Calu3 (cell line): ENCODE results near the gene OR2V1. TPM values are rescaled to one million over a fixed set of nuclear protein-coding genes. Genes with fewer than 3 reads are reported as not detected.

ENCODE experiments used
- BruUV-seq: library from RNA; stranded (reverse); fragments of 400-500 nt; replicated peaks from 2 replicates; lab custom pipeline; 2021; lab: Mats Ljungman, UMichigan
- CTCF ChIA-PET: fragments of 300-600 bp; sonication (Branson Sonifier 250); formaldehyde crosslinking; loops from one replicate; lab custom pipeline; 2022; ENCODE audit warnings: antibody characterized with exemption; lab: Charles Lee
- DNase-seq: peaks from one replicate; pipeline ENCODE4 v3.0.0; 2022
- H3K27ac Mint-ChIP-seq: one replicate; pipeline ENCODE4 v1.8.0; 2022; ENCODE audit warnings: mixed read lengths; ENCODE audit not compliant: unreplicated experiment
- H3K27me3 Mint-ChIP-seq: one replicate; pipeline ENCODE4 v1.8.0; 2022; ENCODE audit warnings: mixed read lengths; ENCODE audit not compliant: unreplicated experiment
- H3K36me3 Mint-ChIP-seq: one replicate; pipeline ENCODE4 v1.8.0; 2022; ENCODE audit warnings: mild to moderate bottlenecking, moderate library complexity, mixed read lengths; ENCODE audit not compliant: insufficient read depth, unreplicated experiment
- H3K4me1 Mint-ChIP-seq: one replicate; pipeline ENCODE4 v1.8.0; 2022; ENCODE audit warnings: mild to moderate bottlenecking, low read depth, mixed read lengths; ENCODE audit not compliant: unreplicated experiment
- H3K4me3 Mint-ChIP-seq: one replicate; pipeline ENCODE4 v1.8.0; 2022; ENCODE audit warnings: mild to moderate bottlenecking, low read depth, moderate library complexity, mixed read lengths; ENCODE audit not compliant: unreplicated experiment
- H3K9me3 Mint-ChIP-seq: one replicate; pipeline ENCODE4 v1.8.0; 2022; ENCODE audit warnings: low read depth, mixed read lengths; ENCODE audit not compliant: unreplicated experiment
- intact Hi-C: fragments of 100-400 bp; cut with micrococcal nuclease; formaldehyde crosslinking; loops from one replicate; pipeline ENCODE4 v1.10.0; 2022; ENCODE audit not compliant: unreplicated experiment
- total RNA-seq: library from RNA; stranded (reverse); gene quantifications from 2 replicates; pipeline ENCODE4 v1.2.3, GENCODE V29; 2022
- TF ChIP-seq, protein P1 (sequence below): fragments of 200-600 bp; IDR thresholded peaks from one replicate; pipeline ENCODE4 v1.8.0; 2022; ENCODE audit warnings: antibody characterized with exemption; ENCODE audit not compliant: unreplicated experiment

The OR2V1 gene
- total RNA-seq, 1 experiment from 2014 or later, result not detected

DNA sequence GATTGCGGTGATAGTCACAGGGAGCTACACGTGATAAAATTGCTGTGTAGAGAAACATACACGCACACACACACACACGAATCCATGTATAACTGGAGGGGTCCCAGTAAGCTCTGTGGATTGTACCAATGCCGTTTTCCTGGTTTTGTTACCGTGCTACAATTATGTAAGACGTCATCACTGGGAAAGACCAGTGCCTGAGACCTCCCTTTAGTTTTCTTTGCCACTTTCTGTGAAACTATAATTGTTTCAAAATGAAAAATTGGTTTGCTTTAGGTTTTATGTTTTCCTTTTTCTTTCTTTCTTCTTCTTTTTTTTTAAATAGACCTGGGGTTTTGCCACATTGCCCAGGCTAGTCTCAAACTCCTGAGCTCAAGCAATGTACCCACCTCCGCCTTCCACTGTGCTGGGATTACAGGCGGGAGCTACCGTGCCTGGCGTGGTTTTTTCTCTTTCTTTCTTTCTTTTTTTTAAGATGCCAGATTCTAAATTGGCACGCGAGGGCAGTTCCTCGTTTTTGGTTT is 37.7 kb upstream of the OR2V1 start:
- Mint-ChIP-seq H3K36me3 (peaks cover 29% of the 10 kb centered on the region), H3K27ac (no peak overlapping the region), H3K9me3 (no peaks in the 10 kb centered on the region), H3K4me3 (peak overlapping the region; percentile 68), H3K27me3 (peaks cover 50% of the 10 kb centered on the region), H3K4me1 (peaks cover 51% of the 10 kb centered on the region)
- no peak for DNase-seq
- CTCF ChIA-PET, result interaction anchor here (1.2 kb wide), 1 partner anchor 16 kb away, joined by 3 read pairs; no protein-coding TSS in a partner anchor
- TF ChIP-seq, protein P1, sequence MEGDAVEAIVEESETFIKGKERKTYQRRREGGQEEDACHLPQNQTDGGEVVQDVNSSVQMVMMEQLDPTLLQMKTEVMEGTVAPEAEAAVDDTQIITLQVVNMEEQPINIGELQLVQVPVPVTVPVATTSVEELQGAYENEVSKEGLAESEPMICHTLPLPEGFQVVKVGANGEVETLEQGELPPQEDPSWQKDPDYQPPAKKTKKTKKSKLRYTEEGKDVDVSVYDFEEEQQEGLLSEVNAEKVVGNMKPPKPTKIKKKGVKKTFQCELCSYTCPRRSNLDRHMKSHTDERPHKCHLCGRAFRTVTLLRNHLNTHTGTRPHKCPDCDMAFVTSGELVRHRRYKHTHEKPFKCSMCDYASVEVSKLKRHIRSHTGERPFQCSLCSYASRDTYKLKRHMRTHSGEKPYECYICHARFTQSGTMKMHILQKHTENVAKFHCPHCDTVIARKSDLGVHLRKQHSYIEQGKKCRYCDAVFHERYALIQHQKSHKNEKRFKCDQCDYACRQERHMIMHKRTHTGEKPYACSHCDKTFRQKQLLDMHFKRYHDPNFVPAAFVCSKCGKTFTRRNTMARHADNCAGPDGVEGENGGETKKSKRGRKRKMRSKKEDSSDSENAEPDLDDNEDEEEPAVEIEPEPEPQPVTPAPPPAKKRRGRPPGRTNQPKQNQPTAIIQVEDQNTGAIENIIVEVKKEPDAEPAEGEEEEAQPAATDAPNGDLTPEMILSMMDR, result no peak
- BruUV-seq, result no TSS peak
- intact Hi-C loops, result no loop called here

DNA sequence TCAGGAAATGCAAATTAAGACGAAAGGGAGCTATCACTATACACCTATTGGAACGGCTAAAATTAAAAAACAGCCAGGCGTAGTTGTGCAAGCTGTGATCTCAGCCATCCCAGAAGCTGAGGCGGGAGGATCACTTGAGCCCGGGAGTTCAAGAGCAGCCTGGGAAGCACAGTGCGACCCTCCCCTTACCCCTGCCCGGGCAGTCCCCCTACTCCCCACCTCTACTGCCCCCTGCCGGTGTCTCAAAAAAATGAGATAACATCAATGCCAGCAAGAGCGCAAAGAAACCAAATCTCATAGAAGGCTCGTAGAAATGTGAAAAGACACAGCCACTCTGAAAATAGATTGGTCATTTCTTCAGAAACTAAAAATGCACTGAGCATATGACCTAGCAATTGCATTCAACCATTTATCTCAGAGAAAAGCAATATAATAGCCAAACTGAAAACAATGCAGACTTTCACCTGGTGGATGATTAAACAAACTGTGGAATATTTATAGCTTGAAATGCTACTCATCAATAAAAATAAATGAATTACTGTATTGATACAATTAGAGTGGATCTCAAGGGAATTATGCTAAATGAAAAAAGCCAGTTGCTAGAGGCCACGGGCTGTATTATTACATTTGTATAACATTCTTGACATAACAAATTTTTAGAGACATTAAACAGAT is 37.0 kb upstream of the OR2V1 start:
- intact Hi-C loops, result no loop called here
- no peak overlapping the region for H3K4me3 Mint-ChIP-seq
- H3K27ac Mint-ChIP-seq, result no peak overlapping the region
- H3K9me3 Mint-ChIP-seq, result no peaks in the 10 kb centered on the region
- DNase-seq, result peak; percentile 61
- peaks cover 22% of the 10 kb centered on the region for H3K36me3 Mint-ChIP-seq
- CTCF ChIA-PET, result interaction anchor here (1.2 kb wide), 1 partner anchor 16 kb away, joined by 3 read pairs; no protein-coding TSS in a partner anchor
- peaks cover 50% of the 10 kb centered on the region for H3K27me3 Mint-ChIP-seq
- BruUV-seq, result no TSS peak
- TF ChIP-seq, protein P1, result peak; percentile 60
- peaks cover 44% of the 10 kb centered on the region for H3K4me1 Mint-ChIP-seq

DNA sequence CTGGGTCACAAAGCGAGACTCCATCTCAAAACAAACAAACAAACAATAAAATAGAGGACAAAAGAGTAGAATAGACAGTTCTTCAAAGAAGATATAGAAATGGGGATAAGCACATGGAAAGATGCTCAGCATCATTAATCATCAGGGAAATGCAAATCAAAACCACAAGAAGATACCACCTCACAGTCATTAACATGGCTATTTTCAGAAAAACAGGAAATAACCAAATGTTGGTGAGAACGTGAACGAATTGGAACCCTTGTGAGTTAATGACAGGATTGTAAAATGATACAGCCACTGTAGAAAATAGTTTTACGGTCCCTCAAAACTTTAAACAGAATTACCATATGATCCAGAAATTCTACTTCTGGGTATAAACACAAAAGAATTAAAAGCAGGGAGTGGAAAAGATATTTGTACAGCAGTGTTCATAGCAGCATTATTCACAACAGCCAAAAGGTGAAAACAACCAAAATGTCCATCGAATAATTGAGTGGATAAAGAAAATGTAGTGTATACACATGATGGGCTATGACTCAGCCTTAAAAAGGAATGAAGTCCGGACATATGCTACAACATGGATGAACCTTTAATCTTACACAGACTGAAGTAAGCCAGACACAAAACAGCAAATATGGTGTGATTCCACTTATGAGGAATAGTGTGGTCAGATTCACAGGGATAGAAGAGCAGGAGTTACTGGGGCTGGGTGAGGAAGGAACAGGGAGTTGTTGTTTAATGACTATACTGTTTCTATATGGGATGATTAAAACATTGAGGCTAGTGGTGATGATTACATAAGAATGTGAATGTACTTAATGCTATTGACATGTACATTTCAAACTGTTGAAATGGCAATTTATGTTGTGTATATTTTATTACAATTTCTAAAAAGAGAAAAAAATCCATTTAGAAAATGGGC is 36.1 kb upstream of the OR2V1 start:
- H3K27me3 Mint-ChIP-seq, result peaks cover 50% of the 10 kb centered on the region
- no peak overlapping the region for H3K4me3 Mint-ChIP-seq
- BruUV-seq, result no TSS peak
- CTCF ChIA-PET, result no interaction called here
- H3K4me1 Mint-ChIP-seq, result peaks cover 42% of the 10 kb centered on the region
- intact Hi-C loops, result no loop called here
- H3K36me3 Mint-ChIP-seq, result peaks cover 22% of the 10 kb centered on the region
- H3K27ac Mint-ChIP-seq, result no peak overlapping the region
- H3K9me3 Mint-ChIP-seq, result no peaks in the 10 kb centered on the region
- TF ChIP-seq, protein P1, result no peak
- no peak for DNase-seq

DNA sequence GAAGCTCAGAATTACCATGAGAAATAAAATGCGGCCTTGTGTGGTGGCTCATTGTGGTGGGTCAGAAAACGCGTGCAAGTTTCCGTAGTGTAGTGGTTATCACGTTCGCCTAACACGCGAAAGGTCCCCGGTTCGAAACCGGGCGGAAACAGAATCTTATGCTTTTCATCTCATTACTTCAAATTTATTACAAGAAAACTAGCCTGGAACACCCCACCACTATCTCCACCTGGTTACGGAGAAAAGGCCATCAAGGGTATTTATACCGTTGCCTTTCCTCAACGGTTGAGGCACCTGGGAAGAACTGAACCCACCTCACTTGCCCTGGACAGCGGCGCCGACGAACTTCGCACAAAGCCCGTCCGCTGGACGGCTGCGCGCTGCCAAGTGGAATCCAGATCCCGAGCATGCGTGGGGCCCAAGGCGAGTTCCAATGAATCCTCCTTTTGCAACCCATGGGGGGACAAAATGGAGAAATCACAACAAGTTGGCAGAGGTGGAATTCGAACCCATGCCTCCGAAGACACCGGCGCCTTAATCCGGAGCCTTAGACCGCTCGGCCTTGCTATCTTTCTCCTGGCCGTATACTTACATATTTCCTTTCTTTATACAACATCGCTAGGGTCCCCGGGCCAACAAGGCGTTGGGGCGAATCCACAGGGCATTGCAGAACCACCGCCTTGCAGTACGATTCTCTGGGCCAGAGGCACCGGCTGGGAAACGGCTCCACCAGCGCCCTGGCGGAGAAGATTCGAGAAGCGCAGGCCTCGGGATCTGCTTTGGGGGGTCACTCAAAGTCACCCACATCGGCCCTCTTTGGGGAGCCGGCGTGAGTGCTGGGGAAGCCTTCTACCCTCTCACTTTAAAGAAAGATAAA is 33.3 kb upstream of the OR2V1 start:
- Mint-ChIP-seq H3K4me3 (no peak overlapping the region), H3K9me3 (no peaks in the 10 kb centered on the region), H3K36me3 (peaks cover 10% of the 10 kb centered on the region), H3K4me1 (peaks cover 30% of the 10 kb centered on the region), H3K27me3 (peaks cover 30% of the 10 kb centered on the region), H3K27ac (no peak overlapping the region)
- intact Hi-C loops, result no loop called here
- BruUV-seq, result no TSS peak
- CTCF ChIA-PET, result no interaction called here
- no peak for DNase-seq
- TF ChIP-seq, protein P1, result no peak
